HS-5 (cell line): ENCODE results near the gene ITGA7.

Source experiments
- DNase-seq: peaks from one replicate; pipeline ENCODE4 v3.0.0-alpha.2; 2012; ENCODE audit warnings: low read depth

Gene ITGA7

GRCh38 chr12:55717011-55718007 is 9.6 kb upstream of the ITGA7 start:
- DNase-seq = no peak

GRCh38 chr12:55716582-55716957 is 8.9 kb upstream of the ITGA7 start:
- no peak for DNase-seq

GRCh38 chr12:55715833-55716581 is 8.3 kb upstream of the ITGA7 start, which contains the start of gene BLOC1S1:
Gene BLOC1S1, plus strand, starts transcription at chr12:55716046. Its CDS starts 6 bp downstream, at chr12:55716052.
- DNase-seq = peak; percentile 88

- DNase-seq = no peak
Measured at GRCh38 chr12:55715169-55715764, 7.6 kb upstream of the ITGA7 start.

GRCh38 chr12:55713721-55714120 is 6.0 kb upstream of the ITGA7 start:
- peak; percentile 91 for DNase-seq

GRCh38 chr12:55712700-55713415 is 5.2 kb upstream of the ITGA7 start:
- DNase-seq = no peak

GRCh38 chr12:55711786-55712553 is 4.3 kb upstream of the ITGA7 start:
- DNase-seq = no peak

GRCh38 chr12:55708695-55709233 is 1.1 kb upstream of the ITGA7 start:
- no peak for DNase-seq

GRCh38 chr12:55707219-55707671 is 459 bp downstream of the ITGA7 start:
- DNase-seq = no peak

- DNase-seq = no peak
Measured at GRCh38 chr12:55706568-55707218, 1.0 kb downstream of the ITGA7 start.

GRCh38 chr12:55705782-55706402 is 1.8 kb downstream of the ITGA7 start:
- DNase-seq = no peak

- no peak for DNase-seq
Measured at GRCh38 chr12:55704824-55705718, 2.6 kb downstream of the ITGA7 start.

- DNase-seq = no peak
Measured at GRCh38 chr12:55703901-55704761, 3.6 kb downstream of the ITGA7 start.

GRCh38 chr12:55703288-55703687 is 4.4 kb downstream of the ITGA7 start:
- DNase-seq = no peak

- DNase-seq = no peak
Measured at GRCh38 chr12:55702861-55703260, 4.8 kb downstream of the ITGA7 start.

GRCh38 chr12:55700255-55701018 is 7.3 kb downstream of the ITGA7 start:
- DNase-seq = no peak
